ENCODE results near the gene COX14.
A peak's percentile ranks its signal among the peaks of the same experiment; 100 is the strongest.
"Not testable (repeated sequence)": the region's sequence is repeated elsewhere in the genome, so short reads cannot be mapped to it uniquely, and the experiment has no call there.

COX14 gene

DNA sequence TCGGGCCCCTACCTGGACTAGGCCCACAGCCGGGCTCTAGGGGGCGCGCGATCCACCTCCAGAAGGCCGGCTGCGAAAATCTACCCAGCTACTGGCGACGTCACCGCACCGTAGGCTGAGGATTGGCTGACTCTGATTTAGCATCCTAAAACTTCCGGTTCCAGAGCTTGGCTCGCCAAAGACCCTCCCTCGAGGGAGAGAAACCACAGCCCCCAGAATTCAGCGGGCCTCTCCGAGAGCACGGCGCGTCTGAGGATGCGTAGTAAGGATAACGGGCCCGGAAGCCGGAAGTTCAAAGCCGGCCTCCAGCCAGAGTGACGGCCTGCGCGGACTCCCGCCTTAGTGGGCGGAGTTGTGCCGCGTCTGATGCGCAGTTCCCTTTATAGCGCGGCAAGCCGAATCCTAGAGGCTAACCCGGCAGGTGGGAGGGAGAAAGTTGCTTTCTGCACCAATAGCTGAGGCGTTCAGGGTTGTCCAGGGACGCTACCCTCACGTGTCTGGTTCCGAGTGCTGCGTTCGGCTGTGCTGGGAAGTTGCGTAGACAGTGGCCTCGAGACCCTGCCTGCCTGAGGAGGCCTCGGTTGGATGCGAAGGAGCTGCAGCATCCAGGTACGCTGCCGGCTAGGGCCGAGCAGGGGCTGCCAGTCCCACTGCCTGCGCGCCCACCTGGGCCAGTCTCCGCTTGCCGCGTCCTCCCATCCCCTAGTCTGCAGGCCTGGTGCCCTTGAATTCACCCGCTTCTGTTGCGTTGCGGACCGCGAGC lies at the start of gene COX14:
Gene COX14 (plus strand): TSS at position 544 of the 763 bp plus-strand sequence. CDS start 7,808 bp downstream, outside the sequence.
- peak; percentile 100 for DNase-seq (ENCODE audit: low spot score)

DNA sequence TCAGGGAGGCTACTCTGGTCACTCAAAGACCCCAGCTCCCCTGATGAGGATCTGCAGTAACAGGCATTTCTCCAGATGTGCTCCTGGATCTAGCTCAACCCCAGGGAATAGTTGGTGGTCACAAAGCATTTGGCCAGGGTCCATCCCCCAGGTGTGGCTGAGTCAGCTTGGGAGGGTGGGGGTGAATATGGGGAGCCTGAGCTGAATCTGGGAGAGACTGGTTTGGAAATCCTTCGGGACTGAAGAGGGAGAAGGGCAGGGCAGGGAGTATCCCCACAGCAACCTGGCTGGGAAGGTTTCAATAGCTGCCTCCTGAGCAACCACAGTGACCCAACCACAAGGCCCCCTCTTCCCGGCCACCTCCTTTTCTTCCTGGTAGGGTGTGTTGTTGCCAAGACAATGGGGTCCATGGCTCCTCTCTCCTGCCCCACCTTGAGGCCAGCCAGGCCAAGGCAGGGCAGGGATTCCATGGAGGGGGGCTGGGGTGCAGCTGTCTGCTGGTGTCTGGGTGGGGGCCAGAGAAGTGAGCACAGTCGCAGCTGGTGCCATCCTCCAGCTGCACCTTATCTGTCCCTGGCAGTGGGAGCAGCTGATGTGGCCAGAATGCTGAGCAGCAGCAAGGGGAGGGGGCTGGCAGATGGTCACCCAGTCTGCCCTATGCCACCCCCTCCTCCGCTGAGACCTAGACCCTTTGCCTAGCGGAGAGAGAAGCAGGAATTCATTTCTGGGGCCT lies 49.1 kb upstream of the COX14 start:
- DNase-seq (ENCODE audit: low spot score): no peak

DNA sequence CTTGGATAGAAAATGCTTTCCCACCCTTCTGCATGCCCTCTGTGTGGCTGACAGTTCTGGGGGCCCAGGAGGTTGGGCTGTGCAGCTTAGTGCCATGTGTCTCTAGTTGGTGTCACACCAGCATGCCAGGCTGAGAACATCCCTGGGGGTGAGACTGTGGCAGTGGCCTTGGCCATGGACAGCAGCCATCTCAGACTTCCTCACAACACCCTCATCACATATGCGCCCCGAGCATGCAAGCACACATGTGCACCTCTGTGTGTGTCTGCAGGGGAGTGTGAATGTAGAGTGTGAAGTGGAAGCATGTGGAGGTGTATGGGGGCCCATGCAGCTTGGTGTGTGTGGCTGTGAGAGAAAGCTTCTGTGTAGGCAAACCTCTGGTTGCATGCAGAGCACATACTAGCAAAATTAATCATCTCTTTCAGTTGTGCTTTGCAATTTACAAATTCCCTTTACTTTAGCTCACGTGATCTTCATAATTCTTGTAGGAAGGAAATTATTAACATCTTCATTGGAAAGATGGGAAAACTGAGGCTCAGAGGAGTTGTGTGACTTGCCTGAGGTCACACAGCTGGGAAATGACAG lies 46.2 kb upstream of the COX14 start:
- no peak for DNase-seq (ENCODE audit: low spot score)

DNA sequence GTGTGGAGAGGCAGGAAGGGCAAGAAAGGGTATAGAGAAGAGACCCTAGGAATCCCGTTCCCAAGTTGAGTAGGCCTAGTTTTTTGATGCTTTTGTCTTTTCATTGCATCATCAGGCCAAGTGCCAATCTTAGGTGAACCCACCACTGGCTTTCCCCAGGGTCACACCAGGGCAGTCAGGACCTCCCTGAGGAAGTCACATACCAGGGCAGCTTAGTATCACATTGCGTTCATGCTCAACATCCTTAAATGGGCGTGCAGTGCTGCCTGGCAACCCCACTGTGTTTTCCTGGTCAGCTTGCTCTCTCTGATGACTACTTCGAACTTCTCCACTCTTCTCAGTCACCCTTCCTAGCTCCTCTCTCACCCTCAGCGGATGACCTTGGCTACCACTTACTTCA lies 45.6 kb upstream of the COX14 start:
- DNase-seq (ENCODE audit: low spot score): no peak

DNA sequence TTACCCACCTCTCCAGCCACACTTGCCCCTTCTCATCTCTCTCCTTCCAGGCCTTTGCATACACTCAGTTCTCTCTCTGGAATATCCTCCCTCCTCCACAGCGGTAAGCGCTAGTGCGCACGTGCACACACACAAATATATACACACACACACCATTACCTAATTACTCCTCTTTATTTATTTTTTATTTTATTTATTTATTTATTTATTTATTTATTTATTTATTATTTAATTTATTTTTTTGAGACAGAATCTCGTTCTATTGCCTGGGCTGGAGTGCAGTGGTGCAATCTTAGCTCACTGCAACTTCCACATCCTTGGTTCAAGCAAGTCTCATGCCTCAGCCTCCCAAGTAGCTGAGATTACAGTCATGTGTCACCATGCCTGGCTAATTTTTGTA lies 43.0 kb upstream of the COX14 start:
- DNase-seq (ENCODE audit: low spot score): no peak

DNA sequence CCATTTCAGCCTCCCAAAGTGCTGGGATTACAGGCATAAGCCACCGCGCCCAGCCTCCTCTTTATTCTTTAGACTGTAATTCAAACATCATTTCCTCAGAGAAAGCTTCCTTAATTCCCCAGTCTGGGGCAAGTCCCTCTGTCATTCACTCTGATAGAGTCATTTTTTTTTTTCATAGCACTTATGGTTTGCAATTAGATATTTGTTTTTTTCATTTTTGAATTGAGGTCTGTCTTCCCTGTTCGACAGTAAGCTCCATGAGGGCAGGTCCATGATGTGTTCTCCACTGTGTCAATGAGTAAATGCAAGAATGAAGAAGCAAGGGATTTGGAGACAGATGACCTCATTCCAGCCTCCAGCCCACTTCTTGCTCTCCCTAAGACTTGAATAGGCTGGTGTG lies 42.5 kb upstream of the COX14 start:
- no peak for DNase-seq (ENCODE audit: low spot score)

DNA sequence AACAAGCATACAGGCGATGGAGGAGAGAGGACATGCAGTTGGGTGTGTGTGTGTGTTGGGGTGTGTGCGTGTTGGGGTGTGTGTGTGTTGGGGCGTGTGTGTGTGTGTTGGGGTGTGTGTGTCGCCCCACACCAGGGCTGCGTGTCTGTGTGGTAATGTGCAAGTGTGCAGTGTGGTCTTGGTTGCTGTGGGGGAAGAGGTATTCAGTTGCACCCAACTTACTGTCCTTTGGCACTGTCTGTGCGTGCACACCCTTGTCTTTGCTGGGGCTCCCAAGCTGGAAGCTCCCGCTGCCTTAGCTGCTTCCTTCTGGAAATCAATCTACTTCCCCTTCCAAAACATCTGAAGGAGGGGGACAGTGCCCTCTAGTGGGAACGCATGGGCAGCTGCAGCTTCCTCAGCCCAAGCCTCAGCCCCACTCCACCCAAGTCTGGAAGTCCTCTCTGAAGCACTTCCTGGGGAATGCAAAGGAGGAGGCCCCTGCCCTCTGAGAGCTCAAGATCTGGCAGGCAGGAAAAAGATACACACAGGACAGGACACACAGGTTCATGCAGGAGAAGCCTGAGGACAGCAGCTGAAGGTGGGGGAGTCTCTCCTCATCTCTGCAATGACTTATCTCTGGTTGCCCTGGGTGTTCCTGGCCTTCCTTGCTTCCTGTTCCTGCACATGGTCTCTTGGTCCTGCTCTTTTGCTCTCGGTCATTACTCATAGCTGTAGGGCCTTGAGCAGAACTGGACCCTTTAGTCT lies 41.5 kb upstream of the COX14 start:
- DNase-seq (ENCODE audit: low spot score): peak; percentile 69

DNA sequence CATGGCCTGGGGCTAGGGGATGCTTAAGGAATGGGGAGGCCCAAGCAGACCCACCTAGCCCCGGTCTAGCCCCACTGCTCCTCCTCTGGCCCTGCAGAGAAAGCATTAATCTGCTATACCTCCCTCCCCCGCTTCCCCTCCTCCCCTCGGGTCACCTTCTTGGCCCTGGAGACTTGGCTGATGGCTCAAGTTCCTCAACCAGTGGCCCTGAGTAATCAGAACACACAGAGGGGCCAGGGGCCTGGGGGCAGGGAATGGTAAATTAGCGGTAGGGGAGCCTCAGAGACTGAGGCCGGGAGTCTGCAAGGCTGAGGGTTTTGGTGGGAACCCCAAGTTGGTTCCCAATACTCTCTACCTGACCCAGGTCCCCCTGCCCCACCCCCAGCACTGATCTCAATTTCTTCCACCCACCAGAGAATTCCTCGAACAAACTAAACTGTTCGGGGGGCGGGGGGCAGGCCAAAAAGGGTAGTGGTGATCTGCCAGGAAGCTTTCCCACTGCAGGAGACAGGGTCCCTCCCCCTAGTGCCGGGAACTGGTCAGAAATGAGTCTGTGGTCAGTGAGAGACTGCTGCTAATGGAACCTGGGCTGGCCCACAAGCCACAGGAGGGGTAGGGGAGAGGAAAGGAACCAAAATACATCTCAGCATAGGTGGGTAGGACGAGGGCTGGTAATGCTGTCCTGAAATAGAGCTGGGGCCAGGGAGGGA lies 39.7 kb upstream of the COX14 start:
- DNase-seq (ENCODE audit: low spot score): no peak

DNA sequence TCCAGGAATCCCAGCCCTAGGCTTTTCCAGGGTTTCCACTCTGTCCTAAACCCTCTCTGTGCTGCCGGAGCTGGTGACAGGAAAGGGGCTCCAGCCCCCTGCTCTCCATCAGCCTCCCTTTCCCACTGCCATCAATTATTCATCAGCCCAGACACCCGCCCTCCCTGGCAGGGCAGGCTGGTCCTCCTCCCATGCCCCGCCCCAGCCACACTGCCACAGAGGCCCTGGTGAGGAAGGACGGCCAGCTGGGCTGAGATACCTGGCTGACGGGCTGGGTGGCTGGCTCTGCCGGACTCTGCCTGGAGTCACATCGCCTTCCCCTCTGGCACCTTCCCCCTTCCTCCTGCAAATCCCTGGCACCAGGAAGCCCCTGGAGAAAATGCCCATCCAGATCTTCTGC lies 38.8 kb upstream of the COX14 start:
- DNase-seq (ENCODE audit: low spot score): no peak

DNA sequence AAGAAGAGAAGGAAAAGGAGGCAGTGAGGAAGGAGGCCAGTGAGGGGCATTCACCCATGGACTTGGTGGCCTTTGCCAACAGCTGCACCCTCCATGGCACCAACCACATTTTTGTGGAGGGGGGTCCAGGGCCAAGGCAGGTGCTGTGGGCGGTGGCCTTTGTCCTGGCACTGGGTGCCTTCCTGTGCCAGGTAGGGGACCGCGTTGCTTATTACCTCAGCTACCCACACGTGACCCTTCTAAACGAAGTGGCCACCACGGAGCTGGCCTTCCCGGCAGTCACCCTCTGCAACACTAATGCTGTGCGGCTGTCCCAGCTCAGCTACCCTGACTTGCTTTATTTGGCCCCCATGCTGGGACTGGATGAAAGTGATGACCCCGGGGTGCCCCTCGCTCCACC lies 38.3 kb upstream of the COX14 start:
- DNase-seq (ENCODE audit: low spot score): no peak

DNA sequence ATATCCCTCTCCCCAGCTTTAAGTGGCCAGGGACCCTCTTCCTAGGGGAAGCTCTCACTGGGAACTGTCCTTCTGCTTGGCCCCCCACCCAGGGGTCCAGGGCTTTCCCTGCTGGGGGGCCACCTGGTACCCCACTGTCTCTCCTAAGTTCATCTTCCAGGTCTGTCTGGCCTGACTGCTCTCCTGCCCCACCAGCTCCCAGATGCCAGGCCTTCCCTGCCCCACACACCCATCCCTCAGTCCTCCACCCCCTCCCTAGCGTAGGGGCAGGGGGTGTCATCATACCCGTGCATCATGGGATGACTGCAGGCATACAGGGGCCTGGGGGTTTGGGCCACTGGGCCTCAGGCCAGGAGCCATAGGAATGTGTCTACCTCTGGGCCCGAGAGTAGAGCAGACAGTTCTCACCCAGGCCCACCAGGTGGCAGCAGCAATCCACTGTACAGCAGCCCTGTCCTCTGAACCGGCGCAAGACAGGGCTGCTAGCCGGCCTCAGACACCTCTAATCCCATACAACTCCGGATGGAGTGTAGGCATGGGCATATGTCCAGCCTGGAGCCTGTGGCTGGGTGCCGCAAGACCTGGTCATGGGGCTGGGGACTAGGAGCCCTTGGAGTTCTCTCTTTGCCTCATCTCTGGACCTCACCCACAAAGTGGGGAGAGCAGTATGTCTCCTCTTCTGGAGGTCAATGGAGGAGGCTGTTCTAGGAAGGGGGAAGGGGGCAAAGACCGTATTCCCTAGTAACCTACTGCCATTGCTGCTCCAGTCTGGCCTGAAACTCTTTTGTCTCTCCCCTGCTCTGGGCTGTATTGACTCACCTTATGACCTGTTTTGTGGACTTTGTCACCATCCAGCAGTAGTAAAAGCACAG lies 36.9 kb upstream of the COX14 start:
- DNase-seq (ENCODE audit: low spot score): peak; percentile 81

DNA sequence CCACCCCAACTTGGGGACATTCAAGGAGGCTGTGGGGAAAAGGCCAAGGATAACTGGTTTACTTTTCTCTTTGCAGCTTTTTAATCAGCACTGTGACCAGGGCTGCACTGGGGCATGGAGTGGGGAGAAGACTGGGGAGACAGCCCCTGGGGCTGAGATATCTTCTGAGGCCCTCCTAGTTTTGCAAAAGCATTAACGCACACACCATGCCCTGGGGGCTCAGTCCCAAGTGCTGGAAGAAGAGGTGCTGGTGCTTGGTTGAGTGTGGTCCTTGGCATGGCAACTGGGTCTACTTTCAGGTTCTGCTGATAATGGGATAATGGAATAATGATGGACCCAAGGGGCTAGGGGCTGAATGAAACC lies 36.2 kb upstream of the COX14 start:
- DNase-seq (ENCODE audit: low spot score): no peak

DNA sequence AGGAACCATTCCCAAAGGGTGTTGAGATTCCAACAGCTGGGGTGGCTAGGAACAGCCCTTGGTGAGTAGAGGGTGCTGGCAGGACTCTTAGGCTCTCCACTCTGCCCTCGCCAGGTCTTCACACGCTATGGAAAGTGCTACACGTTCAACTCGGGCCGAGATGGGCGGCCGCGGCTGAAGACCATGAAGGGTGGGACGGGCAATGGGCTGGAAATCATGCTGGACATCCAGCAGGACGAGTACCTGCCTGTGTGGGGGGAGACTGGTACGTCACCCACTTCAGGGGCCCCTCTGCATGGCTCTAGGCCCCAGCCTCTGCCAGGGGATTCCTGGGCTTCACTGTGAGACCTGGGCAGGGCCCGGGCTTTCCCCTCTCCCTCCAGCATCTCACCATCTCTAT lies 34.9 kb upstream of the COX14 start:
- DNase-seq (ENCODE audit: low spot score): no peak

DNA sequence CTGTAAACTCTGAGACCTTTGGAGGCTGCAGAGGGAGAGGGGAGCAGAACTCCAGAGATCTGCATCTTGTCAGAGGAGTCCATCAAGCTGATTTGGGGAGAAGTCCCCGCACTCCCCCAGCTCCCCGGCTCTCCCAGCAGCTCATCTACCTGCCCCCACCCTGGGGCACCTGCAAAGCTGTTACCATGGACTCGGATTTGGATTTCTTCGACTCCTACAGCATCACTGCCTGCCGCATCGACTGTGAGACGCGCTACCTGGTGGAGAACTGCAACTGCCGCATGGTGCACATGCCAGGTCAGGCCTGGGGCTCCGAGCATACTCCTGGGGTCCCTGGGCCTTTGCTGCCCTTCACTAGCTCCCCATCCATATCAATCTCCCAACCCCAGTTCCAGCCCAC lies 33.8 kb upstream of the COX14 start:
- DNase-seq (ENCODE audit: low spot score): no peak

DNA sequence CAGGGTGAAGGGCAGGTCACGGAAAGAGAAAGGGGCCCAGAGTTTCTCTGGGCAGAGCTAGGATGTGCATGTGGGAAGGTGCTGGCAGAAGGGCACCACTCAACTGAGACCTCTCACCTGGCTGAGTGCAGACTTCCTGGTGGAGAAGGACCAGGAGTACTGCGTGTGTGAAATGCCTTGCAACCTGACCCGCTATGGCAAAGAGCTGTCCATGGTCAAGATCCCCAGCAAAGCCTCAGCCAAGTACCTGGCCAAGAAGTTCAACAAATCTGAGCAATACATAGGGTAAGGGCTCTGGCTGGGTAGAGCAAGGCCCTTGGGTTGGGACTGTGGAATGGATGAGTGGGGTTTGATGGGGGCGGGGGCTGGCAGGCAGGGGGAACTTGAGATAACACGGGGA lies 32.3 kb upstream of the COX14 start:
- no peak for DNase-seq (ENCODE audit: low spot score)

DNA sequence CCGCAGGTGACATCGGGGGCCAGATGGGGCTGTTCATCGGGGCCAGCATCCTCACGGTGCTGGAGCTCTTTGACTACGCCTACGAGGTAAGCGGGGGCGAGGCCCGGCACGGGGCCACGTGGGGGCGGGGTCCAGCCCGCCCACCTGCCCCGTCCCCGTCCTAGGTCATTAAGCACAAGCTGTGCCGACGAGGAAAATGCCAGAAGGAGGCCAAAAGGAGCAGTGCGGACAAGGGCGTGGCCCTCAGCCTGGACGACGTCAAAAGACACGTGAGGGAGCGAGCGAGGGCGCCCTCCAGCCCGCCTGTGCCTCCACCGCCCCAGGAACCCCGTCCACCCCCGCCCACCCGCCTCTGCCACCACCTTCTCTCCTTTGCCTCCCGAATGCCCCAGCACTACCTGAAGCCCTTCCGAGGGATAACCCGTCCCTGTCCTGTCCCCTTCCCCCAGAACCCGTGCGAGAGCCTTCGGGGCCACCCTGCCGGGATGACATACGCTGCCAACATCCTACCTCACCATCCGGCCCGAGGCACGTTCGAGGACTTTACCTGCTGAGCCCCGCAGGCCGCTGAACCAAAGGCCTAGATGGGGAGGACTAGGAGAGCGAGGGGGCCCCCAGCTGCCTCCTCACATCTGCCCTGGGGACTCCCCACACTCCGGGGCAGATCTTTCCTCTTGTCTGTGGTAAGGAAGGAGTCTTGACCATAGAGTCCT lies 30.8 kb upstream of the COX14 start:
- no peak for DNase-seq (ENCODE audit: low spot score)

DNA sequence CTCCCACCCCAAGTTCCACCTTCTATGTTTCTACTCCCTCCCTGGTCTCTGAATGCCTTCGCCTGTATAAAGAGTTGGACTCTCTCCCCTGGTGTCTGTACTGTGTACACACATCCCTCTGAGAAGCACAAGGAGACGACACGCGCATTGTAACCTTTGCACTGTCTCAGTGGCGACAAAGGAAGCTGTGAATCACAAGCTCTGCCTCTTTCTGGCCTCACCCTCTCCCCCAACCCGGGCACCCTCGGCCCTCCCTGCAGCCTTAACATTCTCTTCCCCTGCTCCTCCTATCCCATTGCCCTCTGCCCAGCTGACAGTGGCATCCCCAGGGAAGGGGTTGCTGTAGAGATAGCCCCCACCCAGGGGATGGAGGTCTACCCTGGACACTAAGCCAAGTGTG lies 29.4 kb upstream of the COX14 start:
- no peak for DNase-seq (ENCODE audit: low spot score)

DNA sequence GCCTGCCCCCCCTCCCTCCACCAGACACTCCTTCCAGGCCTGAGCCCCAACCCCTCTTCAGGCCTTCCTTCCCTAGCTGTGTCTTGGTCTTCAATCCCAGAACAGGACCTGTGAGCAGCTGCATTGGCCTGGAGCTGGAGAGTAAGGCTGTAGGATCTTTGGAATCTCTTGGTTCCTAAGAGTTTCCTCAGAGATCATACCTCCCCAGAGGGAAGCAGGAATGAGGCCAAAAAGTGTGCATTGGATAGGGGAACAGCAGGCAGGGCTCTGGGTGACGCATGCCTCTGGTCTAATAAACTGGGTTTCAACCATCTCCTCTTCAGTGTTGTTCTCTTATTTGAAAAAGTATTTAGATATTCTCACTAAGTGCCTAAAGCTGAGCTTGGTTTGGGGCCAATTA lies 28.7 kb upstream of the COX14 start:
- DNase-seq (ENCODE audit: low spot score): no peak

DNA sequence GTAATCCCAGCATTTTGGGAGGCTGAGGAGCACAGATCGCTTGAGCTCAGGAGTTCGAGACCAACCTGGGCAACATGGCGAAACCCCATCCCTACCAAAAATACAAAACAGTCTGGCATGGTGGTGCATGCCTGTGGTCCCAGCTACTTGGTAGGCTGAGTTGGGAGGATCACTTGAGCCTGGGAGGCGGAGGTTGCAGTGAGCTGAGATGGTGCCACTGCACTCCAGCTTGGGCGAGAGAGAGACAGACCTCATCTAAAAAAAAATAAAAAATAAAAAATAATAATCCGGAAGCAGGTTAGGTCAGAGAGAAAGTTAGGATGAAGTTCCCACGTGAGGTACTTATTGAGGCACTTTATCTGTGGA lies 27.6 kb upstream of the COX14 start:
- DNase-seq (ENCODE audit: low spot score): not testable (repeated sequence)

Measured in CD4-positive, alpha-beta T cell treated with Interleukin-15 for 4 hours (primary cell).